Measurements from ENCODE around the gene WDFY3.

The WDFY3 gene

DNA sequence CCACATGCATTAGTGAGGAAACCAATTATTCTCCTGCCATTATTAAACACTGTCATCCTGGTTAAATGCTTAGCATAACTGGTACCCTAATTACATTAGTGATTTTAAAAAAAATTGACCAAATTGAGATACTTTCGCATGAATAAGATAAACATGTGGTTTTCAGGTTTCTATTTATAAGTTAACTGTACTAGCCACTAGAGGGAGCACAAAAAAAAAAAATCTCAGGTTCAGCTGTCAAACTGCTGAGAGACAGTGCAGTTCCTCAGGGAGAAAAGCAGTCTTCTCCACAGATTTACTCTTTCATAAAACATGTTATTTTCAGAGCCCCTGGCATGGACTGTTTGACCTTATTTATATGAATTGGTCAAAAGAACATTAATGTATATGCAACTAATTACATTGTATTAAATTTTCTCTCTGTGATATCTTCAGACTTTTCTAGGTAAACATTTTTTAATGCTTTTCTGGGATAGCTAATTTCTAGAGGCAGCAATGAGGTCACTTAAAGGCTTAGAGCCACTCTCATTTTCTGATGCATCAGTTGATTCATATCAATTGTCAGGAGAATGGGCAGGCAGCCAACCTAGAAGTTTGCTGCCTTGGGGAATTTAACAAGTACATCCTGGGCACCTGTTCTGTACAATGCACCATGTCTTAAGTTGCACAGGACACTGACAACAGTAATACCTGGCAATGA is 216.1 kb downstream of the WDFY3 start:
- TF ChIP-seq TEAD4 (IDR thresholded peaks at IDR 0.05) = no peak
- TF ChIP-seq RAD21 (IDR thresholded peaks at IDR 0.05; ENCODE audit: low read depth) = peak; percentile 55
- TF ChIP-seq EP300 (IDR thresholded peaks at IDR 0.05; ENCODE audit: borderline replicate concordance) = no peak
- TF ChIP-seq TAF1 (IDR thresholded peaks at IDR 0.05; ENCODE audit: low read depth) = no peak
- no peak for TF ChIP-seq MAX (IDR thresholded peaks at IDR 0.05)
- TF ChIP-seq REST (IDR thresholded peaks at IDR 0.05; ENCODE audit: low read depth) = no peak
- TF ChIP-seq YY1 (IDR thresholded peaks at IDR 0.05; ENCODE audit: low read depth) = no peak
- no peak for TF ChIP-seq CEBPB (IDR thresholded peaks at IDR 0.05)

- no peak for TF ChIP-seq NFIC (IDR thresholded peaks at IDR 0.05)
Observed at GRCh38 chr4:84740057-84740456, 226.4 kb downstream of the WDFY3 start.

DNA sequence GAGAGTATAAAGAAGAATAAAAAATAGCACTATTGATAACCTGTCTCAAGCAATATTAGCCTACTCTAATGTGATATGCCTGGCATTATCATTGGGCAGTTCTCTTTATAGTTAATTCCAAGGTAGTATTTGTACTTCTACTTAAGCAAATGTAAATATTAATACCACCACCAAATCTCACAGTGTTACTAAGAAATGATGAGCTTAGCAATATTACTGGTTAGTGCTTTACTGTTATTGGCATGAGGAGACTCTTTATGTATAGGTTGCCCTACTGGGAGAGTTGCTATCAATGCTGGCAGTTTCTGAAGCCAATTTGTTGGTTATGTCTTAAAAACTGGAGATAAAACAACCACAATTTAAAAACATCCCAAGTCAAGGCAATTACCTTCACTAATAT is 227.9 kb downstream of the WDFY3 start:
- no peak for TF ChIP-seq ZBTB7A (IDR thresholded peaks at IDR 0.05; ENCODE audit: low read depth)
- no peak for TF ChIP-seq RAD21 (IDR thresholded peaks at IDR 0.05; ENCODE audit: low read depth)
- no peak for TF ChIP-seq EGR1 (IDR thresholded peaks at IDR 0.05)
- no peak for TF ChIP-seq FOXM1 (IDR thresholded peaks at IDR 0.05; ENCODE audit: borderline replicate concordance, low read depth)
- no peak for TF ChIP-seq TEAD4 (IDR thresholded peaks at IDR 0.05)
- TF ChIP-seq, protein P1, sequence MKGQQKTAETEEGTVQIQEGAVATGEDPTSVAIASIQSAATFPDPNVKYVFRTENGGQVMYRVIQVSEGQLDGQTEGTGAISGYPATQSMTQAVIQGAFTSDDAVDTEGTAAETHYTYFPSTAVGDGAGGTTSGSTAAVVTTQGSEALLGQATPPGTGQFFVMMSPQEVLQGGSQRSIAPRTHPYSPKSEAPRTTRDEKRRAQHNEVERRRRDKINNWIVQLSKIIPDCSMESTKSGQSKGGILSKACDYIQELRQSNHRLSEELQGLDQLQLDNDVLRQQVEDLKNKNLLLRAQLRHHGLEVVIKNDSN (IDR thresholded peaks at IDR 0.05) = no peak
- TF ChIP-seq MAX (IDR thresholded peaks at IDR 0.05) = no peak
- TF ChIP-seq NFIC (IDR thresholded peaks at IDR 0.05) = no peak
- TF ChIP-seq CEBPB (IDR thresholded peaks at IDR 0.05) = no peak
- TF ChIP-seq TAF1 (IDR thresholded peaks at IDR 0.05; ENCODE audit: low read depth) = no peak
- no peak for TF ChIP-seq REST (IDR thresholded peaks at IDR 0.05; ENCODE audit: low read depth)

DNA sequence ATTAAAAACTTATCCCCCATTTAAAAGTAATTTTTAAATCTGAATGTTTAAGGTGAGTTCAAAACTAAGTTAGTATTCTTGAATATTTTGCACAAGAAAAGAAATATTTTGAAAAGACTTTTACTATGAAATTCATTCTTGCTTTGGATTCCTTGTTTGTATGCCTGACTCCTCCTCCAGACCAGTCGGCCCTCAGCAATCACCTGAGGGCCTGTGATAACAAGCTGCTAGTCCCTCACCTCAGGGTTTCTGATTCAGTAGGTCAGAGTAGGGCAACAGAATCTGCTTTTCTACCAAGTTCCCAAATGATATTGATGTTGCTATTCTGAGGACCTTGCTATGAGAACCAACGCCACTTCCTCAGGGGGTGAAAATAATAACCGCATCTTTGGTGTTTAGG is 228.8 kb downstream of the WDFY3 start:
- TF ChIP-seq EP300 (IDR thresholded peaks at IDR 0.05; ENCODE audit: borderline replicate concordance) (no peak), TAF1 (IDR thresholded peaks at IDR 0.05; ENCODE audit: low read depth) (no peak), REST (IDR thresholded peaks at IDR 0.05; ENCODE audit: low read depth) (no peak), EGR1 (IDR thresholded peaks at IDR 0.05) (no peak), FOXM1 (IDR thresholded peaks at IDR 0.05; ENCODE audit: borderline replicate concordance, low read depth) (no peak), TCF12 (IDR thresholded peaks at IDR 0.05; ENCODE audit: low read depth) (no peak), NFIC (IDR thresholded peaks at IDR 0.05) (no peak), TEAD4 (IDR thresholded peaks at IDR 0.05) (no peak), RAD21 (IDR thresholded peaks at IDR 0.05; ENCODE audit: low read depth) (no peak), ZBTB7A (IDR thresholded peaks at IDR 0.05; ENCODE audit: low read depth) (no peak), MAX (IDR thresholded peaks at IDR 0.05) (no peak), YY1 (IDR thresholded peaks at IDR 0.05; ENCODE audit: low read depth) (no peak)
- TF ChIP-seq, protein P1 (IDR thresholded peaks at IDR 0.05) = no peak

DNA sequence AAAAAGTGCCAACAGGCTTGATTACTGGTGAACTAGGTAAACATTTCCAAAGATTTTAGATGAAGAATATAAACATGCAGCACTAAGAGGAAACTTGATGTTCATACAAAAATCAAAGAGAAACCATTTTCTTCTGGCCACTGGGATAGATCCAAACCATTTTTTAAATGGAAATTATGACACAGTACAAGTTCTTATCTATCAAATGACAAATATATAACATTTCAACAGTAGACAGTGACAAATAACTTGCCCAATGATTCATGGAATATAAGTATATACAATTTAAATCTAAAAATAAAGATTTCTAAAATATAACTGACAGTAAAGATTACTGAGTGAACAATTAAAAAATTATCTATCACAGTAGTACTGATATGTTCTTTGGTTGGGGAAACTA is 232.5 kb downstream of the WDFY3 start:
- no peak for TF ChIP-seq FOXM1 (IDR thresholded peaks at IDR 0.05; ENCODE audit: borderline replicate concordance, low read depth)
- no peak for TF ChIP-seq ZBTB7A (IDR thresholded peaks at IDR 0.05; ENCODE audit: low read depth)
- TF ChIP-seq REST (IDR thresholded peaks at IDR 0.05; ENCODE audit: low read depth) = no peak
- no peak for TF ChIP-seq RAD21 (IDR thresholded peaks at IDR 0.05; ENCODE audit: low read depth)
- TF ChIP-seq TCF12 (IDR thresholded peaks at IDR 0.05; ENCODE audit: low read depth) = no peak
- no peak for TF ChIP-seq MAX (IDR thresholded peaks at IDR 0.05)
- TF ChIP-seq CEBPB (IDR thresholded peaks at IDR 0.05) = no peak
